Vagina (tissue), 2 donors: ENCODE results near the gene IMPA2.

ENCODE experiments used
- CTCF ChIP-seq, 3 experiments: fragments of 450-650 bp in 2 of 3; fragments of 200-600 bp in 1 of 3; sonication (generic) in 1 of 3; IDR thresholded peaks; one replicate each; pipeline ENCODE4 v1.5.1; 2017 to 2019; ENCODE audit warnings: antibody characterized with exemption in 3 of 3, mild to moderate bottlenecking in 2 of 3, moderate library complexity in 2 of 3
- POLR2A ChIP-seq, 2 donors: fragments of 450-650 bp; IDR thresholded peaks; one replicate each; pipeline ENCODE4 v1.6.1; 2017; ENCODE audit warnings: antibody characterized with exemption in 2 of 2, mild to moderate bottlenecking in 2 of 2, moderate library complexity in 2 of 2

- no peak for TF ChIP-seq CTCF (IDR thresholded peaks at IDR 0.05)
- TF ChIP-seq POLR2A (IDR thresholded peaks at IDR 0.05): no peak
These were observed 80.4 kb downstream of the IMPA2 start for GRCh38 chr18:12061685-12062084.
